Heart left ventricle (tissue), 13 donors: ENCODE measurements around the gene ULBP3.

Experiments used
- CTCF ChIP-seq, 12 donors: fragments of 200-600 bp; sonication (generic) in 4 of 12; IDR thresholded peaks; one replicate each; pipeline versions ENCODE4 v1.5.0 to v1.8.0; 2018 to 2022; ENCODE audit warnings: antibody characterized with exemption in 12 of 12, mild to moderate bottlenecking in 5 of 12
- POLR2A ChIP-seq, 2 donors: fragments of 450-650 bp; IDR thresholded peaks; one replicate each; pipeline ENCODE4 v1.6.1; 2017; ENCODE audit warnings: antibody characterized with exemption in 2 of 2, mild to moderate bottlenecking in 2 of 2, moderate library complexity in 2 of 2
- donor health status: ischemic (EF 13 %, LVEDD 7.1; RV severe dilation, severe dysfunction).
- donor health status: DM: no; HTN: yes; CAD: no.
- donor health status: DM: no; HTN: no; CAD: no.
- donor health status: ischemic (EF 25% LVEDD 6.9; RV normal size, moderate dysfunction).
- donor health status: ischemic (EF 25% LVEDD 5.7; RV mildly dilated, moderate dysfunction).
- donor health status: ischemic (EF 35%, LVEDD 5.7; RV mildly dilated, moderate dysfunction).
- donor health status: nonischemic (EF 11% LVEDD 7.7; RV severe dilation, severe dysfunction).
- donor health status: DM: yes; HTN: yes; CAD: no.
- donor health status: PGD.
- donor health status: ischemic (EF 29% LVEDD 5.4; RV normal size, mild dysfunction).
- donor health status: nonischemic (EF 23%, LVEDD 6.1; RV moderate dilation, normal function).

- TF ChIP-seq CTCF (IDR thresholded peaks at IDR 0.05) (no peak), POLR2A (IDR thresholded peaks at IDR 0.05) (no peak)
Observed at GRCh38 chr6:150025201-150025917, 43.6 kb downstream of the ULBP3 start, which contains the start of gene RAET1L.
